ENCODE data around the gene TRAPPC5.

TRAPPC5 gene

DNA sequence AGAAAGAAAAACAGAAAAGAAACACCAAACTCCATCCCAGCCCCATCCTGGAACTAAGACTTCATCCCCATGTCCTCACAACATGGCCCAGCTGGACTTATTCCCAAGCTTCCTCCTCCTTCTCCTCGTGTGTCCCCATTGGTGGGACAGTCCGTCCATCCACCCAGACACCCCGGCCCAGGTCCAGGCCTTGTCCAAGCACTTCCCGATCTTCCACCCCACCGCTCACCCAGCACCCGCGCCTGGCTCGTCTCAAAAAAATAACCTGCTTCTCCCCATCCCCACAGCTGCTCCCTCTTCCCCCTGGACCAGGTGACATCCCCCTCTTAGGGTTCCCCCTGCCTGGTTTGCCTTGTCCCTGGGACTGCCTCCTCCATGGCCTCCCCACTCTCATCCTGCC lies 22.7 kb downstream of the TRAPPC5 start:
- no peak overlapping the region for H3K27ac ChIP-seq

DNA sequence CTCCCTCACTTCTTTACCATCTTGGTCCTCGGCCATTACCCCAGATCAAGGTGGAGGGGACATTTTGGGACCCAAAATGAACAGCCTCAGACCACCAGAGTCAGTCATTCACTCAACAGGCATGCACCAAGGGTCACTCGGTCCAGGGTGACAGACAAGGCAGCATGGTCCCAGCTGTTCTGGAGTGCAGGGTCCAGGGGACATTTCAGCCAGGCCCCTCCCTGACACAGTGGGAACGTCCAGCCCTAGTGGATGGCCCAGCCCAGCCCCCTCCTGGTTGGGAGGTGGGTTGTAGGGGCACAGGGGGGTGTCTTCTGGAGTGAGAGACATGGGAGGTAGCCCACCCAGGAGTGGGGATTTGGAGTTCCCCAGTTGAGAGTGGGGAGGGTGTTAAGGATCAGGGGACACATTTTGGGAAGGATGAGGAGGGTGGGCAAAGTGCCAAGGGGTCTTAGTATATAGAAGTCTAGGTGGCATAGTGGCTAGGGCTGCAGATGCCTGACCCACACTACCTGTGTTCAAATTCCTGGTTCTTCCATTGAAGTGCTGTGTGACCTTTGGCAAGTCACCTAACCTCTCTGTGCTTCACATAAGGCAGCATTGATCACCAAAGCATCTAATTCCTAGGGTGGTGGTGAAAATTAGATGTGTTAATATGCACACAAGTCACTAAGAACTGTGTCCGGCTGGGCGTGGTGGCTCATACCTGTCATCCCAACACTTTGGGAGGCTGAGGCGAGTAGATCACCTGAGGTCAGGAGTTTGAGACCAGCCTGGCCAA lies 23.8 kb downstream of the TRAPPC5 start:
- H3K27ac ChIP-seq, result no peak overlapping the region
- no peak for TF ChIP-seq CTCF (conservative IDR thresholded peaks at IDR 0.05)
- no peak for TF ChIP-seq ZFX (IDR thresholded peaks at IDR 0.05)

More for the DNA sequence above, 22.7 kb downstream of the TRAPPC5 start:
- TF ChIP-seq CTCF (conservative IDR thresholded peaks at IDR 0.05), result no peak
- no peak for TF ChIP-seq ZFX (IDR thresholded peaks at IDR 0.05)

GRCh38 chr19:7705387-7706187 lies 25.0 kb downstream of the TRAPPC5 start:
- TF ChIP-seq CTCF (conservative IDR thresholded peaks at IDR 0.05), result no peak
- TF ChIP-seq ZFX (IDR thresholded peaks at IDR 0.05), result no peak
- H3K27ac ChIP-seq, result no peak overlapping the region

DNA sequence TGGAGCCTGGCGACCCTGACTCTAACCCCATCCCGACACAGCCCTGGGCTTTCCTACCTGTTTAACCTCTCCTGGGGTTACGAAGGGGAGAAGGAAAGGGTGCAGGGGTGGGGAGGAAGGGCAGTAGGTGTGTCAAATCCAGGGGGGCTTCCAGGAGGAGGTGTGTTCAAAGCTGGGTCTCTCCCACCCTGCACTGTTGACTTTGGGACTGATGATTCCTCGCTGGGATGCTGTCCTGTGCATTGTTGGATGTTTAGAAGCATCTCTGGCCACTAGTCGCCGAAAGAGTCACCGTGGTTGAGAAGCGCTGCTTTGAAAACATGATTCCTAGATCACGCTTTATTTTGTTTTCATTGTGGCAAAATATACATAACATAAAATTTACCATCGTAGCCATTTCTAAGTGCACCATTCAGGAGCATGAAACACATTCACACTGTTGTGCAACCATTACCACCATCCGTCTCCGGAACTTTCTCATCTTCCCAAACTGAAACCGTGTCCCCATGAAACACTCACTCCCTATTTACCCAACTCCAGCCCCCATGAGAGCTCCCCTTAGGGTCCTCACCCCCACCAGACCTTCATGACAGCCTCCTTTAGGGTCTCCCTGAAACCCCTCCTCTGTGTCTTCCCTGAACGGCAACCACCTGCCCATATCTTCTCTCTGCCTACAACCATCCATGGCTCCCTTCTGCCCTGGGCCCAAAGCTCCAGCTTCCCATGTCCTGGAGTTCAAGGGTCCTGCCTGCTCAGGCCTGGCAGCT lies 25.7 kb downstream of the TRAPPC5 start:
- H3K27ac ChIP-seq, result no peak overlapping the region
- TF ChIP-seq ZFX (IDR thresholded peaks at IDR 0.05) (no peak), CTCF (conservative IDR thresholded peaks at IDR 0.05) (no peak)

DNA sequence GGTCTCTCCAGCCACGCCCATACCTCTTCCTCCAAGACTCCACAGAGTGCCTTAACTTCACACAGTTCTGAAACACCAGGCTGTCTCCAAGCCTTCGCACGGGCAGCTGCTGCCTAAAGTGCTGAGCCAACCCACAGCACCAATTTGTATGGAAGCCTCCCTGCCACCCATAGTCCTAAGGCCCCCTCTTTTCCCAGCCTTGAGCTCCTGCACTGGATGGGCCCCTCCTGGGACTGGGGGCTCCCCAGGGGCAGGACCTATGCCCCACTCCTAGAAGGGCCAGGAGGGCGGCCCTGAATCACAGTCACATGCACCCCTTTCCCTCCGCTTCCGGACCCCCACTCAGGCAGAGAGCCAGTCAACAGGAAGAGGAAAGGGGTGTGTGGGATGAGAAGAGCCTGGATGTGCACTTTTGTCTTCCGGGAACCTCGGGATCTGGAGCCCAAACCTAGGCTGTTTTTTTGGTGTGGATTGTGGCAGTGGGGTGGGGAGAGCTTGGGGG lies 26.4 kb downstream of the TRAPPC5 start:
- TF ChIP-seq CTCF (conservative IDR thresholded peaks at IDR 0.05) (no peak), ZFX (IDR thresholded peaks at IDR 0.05) (no peak)
- no peak overlapping the region for H3K27ac ChIP-seq

GRCh38 chr19:7709932-7710460 lies 29.4 kb downstream of the TRAPPC5 start:
- TF ChIP-seq CTCF (conservative IDR thresholded peaks at IDR 0.05) (no peak), ZFX (IDR thresholded peaks at IDR 0.05) (no peak)
- no peak overlapping the region for H3K27ac ChIP-seq
